GM18868 (cell line): ENCODE data around the gene DOCK2.

Experiments
- ATAC-seq: cut with Tn5 transposase; IDR thresholded peaks from one replicate; pipeline ENCODE4 v1.9.1; 2021; ENCODE audit warnings: mild to moderate bottlenecking, moderate library complexity; ENCODE audit not compliant: unreplicated experiment

DOCK2 gene

DNA sequence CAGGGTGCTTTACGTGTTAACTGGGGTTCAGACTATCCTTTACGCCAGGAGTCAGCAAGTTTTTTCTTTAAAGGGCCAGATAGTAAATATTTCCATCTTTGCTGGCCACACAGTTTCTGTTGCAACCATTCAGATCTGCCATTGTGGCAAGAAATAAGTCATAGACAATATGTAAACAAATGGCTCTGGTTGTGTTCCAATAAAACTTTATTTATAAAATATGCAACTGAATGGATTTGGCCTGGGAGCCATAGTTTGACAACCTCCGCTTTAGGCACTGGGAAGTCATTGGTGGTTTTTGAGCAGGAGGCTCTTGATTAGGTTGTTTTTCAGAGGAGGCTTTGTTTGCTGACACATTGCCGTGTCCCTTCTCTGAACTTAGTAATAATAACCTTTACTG lies 252.5 kb downstream of the DOCK2 start:
- ATAC-seq, result no peak

DNA sequence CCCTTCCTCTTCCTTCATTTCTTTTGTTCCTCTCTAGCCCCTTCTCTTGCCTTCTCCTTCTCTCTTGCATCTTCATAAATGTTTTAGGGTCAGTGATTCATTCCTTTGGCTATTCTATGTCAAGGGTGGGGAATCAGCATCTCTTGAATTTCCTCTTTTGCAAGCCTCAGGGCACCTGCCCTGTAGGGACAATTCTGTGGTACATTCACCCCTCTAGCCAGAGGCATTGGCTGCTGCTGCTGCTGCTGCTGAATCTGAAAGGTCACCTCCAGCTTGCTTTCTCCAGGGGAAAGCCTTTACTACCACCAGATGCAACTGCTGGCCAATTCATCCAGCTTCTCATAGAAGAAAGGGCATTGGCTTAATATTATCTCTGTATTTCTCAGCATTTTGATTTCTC lies 255.9 kb downstream of the DOCK2 start:
- ATAC-seq, result no peak

DNA sequence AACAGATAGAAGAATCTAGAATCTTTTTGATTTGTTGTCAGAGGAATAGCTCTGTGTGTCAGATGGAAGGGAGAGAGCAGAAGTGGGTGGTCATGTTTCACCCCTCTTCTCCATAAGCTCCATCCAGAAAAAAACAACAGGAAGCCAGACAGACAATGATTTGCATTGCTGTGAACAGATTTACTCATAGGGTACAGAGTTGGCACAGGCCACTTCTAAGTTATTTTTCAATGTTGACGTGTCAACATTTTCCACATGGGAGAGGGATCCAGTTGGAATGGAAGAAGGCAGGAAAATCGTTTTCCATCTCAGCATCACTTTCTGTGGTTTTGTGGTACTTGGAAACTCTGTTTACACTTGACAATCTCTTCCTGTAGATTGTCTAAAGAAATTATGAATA lies 256.5 kb downstream of the DOCK2 start:
- no peak for ATAC-seq

DNA sequence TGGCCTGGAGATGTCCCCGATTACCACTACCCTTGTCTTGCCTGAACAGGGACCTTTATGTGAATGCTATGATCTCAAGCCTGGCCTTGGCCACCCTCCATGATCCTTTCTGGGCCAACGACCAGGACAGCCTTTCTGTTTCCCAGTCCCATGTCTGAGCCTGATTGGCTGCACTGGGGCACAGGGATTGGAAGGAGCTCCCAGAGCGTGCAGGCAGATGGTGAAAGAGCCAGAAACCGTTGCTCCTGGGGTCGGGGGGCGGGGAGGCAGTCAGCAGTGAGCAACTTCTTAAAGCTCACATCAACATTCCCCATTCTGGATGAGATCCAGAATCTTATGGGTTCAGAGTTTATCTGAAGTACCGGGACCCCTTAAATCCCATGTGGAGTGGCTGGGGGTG lies 258.9 kb downstream of the DOCK2 start:
- ATAC-seq, result no peak

DNA sequence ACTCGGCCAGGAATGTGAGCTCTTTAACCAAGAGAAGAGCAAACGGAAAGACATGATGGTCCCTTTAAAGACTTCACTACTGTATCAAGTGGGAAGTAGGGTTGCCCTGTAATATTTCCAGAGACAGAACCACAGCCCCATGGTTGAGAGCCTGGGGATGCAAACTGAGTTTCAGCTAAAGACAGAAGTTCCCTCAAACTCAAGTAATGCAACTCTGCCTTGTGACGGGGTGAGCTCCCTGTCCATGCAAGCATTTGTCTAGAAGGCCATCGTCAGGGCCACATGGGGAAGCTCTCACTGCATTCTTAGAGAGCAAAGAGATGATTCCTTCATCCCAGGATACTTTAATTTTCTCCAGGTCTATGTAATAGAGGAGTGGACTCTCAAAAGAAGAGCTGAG lies 260.4 kb downstream of the DOCK2 start:
- ATAC-seq, result no peak

DNA sequence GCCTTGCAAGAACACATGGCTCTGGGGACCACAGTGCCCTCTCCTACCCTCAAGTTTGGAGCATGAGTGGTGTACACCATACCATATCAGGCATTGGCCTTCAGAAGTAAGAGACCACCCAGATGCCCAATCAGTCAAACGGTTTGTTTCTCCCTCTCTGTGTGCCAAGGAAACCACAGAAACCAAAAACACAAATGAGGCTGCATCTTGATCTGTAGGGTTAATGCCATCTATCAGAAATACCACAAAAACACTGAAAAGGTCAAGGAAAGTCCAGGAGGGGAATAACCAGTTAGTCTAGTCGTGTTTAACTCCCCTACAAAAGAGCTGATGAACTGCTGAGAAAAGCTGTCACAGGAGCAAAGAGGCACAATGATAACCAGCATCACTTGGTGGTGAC lies 264.8 kb downstream of the DOCK2 start:
- ATAC-seq, result peak; percentile 32

DNA sequence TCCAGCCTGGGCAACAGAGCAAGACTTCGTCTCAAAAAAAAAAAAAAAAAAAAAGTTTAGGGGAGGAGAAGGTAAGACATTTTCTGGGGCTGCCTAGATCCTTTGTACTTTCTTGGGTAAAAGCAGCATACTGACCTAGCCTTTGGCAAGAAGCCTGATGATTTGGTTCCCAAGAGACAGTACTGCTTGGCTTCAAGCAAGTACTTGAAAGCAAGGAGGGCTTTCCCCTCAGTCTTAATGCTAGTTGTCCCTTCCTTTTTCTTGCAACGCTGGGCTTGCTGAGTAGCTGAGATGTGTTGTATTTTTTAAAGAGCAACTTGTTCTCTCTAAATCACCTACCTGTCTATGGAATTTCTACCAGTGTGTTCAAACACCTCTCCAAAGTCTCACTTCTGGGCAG lies 267.0 kb downstream of the DOCK2 start:
- peak; percentile 65 for ATAC-seq

DNA sequence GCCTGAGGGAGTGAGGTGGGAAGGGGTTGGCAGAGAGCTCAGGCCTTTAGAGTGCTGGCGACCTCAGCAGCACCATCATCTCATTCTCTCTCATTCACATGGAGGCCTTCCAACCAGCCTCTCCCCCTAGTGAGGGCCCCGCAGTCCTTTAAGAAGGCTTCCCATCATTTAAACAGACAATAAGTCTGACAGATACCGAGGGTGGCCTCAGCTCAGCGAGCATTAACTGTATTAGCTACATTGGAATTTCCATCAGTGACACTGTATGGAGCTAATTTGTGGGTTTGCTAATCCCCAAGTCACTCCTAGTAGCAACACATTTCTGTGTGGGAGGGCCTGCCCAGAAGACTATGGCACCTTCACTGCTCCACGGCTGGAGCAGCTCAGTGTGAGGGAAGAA lies 267.4 kb downstream of the DOCK2 start:
- peak; percentile 20 for ATAC-seq

DNA sequence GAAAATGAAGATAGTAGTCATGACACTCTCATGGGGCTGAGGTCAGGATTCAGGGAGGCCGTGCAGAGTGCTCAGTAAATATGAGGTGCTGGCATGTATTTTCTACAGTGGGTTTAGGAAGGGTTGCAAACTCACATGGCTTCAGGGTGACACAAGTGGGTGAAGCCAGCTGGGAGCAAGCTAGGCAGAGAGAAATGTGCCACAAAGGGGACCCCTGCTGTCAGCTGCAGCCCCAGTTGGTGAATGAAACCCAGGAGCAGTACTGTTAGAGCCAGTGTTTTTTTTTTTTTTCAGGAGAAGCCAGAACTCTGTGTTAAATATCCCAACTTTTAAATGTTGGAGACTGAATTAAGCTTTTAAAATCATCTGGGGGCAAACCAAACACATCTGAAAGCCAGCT lies 267.9 kb downstream of the DOCK2 start:
- peak; percentile 29 for ATAC-seq

DNA sequence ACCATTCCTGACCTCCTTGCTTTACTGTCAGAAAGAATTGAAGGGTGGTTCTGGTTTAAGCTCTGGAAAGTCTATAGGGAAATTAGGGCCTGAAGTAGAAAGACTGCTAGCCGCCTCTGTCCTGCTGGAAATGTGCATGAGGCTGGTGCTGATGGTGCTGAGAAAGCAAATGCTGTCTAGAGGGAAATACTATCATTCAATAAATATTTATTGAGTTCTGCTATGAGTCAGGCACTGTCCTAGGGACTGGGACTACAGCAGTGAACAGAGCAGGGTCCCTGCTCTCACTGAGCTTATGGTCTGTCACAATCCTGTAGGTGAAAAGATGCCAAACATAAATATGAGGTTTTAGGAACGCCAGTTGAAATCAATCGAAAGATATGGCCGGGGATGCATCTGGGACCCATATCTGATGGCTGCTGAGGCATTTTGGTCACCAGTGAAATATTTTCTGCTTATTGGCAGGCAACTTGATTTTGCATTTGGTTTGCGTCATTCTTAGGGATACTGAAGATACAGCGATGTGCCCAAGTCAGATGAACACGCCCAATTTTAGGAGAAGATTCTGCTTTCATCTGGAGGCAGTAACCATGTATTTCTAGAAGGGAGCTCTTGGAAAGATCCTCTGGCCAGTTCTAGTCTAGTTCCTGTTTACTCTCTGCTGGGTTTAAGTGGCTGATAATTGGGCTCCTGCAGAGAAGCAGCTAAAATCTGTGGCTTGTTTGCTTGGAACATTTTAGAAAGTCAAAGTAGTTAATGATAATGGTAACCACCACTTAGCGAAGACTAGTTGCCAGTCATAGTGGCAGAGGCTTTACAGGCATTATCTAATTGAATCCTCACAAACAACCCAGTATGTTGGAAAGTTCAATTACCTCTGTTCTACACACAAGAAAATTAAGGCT lies 269.9 kb downstream of the DOCK2 start:
- ATAC-seq, result no peak

DNA sequence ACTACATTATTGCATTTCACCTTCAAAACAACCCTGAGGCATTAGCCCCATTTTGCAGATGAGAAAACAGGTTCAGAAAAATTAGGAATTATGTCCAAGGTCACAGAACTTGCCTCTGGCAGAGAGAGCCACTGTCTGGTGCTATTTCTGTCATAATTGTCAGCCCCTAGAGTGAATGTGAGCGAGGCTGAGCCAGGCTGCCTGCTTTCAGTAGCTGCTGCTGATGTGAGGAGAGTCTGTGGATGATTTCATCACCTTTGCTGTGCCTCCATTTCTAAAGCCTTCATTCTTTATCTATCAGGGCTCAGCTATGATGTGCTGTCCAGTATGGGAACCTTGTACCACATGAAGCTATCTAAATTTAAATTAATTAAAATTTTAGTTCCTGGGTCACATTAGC lies 271.8 kb downstream of the DOCK2 start:
- ATAC-seq, result no peak

DNA sequence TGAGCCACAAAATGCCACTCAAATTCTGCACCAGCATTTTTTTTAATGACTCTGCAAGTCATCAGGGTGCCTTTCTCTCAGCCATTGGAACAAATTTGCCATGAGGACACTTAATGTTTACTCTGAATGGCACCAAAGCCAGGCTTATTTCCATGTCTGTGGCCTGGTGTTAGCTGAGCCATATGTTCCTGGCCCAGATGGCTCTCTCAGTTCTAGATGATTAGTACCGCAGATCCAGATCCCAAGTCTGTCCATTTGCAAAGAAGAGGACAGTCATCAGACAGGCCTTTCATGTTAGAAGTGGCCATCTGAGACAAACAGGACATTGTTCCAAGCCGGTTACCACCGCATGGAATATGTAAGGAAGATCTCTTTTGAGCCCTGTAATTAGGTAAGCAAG lies 272.9 kb downstream of the DOCK2 start:
- ATAC-seq, result no peak

DNA sequence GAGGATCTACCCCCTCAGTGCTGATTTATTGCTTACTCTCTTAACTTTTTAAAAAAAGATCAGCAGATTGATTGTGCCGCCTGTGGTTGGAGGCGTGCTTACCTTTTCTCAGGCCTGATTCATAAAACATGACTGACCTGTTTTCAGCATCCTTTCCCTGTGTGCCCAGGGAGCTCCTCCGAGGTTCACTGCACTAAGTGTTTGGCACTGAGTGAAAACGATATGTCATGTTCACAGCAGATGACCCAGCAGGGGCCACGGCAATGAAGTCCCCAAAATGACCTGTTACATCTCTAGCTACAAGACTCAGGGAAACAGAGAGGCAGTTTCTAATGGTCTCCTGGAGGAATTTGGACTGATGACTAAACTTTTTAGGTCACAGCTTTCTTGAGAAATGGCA lies 273.3 kb downstream of the DOCK2 start:
- no peak for ATAC-seq

DNA sequence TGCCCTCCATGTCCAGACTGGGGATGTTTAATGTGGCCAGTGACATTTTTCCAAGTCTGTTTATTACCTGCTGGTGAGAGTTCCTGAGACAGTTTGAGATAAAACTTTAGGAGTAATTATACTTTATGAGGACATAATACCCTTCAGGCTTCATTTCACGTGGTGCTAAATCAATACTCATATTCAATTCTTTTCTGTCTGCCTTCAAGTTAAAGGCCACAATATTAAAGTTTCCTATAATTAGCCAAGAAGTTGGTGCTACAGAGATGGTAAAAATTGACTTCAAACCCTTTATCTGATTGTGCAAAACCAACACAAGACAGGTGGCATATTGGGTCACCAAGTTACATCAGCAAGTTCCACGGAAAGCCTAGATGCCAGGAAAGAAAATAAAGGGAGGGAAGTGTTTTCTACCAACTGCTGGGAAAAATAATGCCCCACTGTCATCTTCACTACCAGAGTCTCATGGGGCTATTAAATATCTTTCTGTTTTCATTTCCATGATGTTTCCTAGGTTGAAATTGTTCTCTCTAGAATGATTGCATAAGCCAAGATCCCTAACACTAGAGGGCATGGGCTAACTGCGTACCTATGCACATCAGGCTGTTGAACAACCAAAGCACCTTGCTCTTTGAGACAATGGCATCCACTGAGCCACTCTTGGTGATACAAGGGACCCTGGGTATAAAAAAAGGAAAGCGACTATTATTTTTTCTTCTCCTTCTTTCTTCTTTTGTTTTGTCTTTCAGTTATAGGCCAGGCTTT lies 274.6 kb downstream of the DOCK2 start:
- no peak for ATAC-seq

DNA sequence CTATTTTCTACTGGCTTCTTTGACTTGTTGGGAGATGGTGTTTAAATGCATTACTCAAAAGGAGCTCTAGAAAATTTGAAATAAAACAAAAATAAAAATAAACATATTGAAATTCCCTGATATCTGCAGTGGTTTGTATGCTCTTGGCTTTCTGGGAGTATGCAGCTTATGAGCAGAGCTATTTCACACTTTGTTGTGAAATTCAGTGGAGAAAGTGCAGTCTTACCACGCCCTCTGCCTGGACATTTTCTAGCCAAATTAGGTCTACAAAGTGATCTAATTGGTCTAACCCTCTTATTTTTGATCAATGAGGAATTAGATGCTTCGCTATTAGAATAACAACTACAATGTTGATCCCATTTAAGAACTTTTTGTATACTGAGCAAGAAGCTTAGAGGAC lies 276.4 kb downstream of the DOCK2 start:
- ATAC-seq, result no peak

DNA sequence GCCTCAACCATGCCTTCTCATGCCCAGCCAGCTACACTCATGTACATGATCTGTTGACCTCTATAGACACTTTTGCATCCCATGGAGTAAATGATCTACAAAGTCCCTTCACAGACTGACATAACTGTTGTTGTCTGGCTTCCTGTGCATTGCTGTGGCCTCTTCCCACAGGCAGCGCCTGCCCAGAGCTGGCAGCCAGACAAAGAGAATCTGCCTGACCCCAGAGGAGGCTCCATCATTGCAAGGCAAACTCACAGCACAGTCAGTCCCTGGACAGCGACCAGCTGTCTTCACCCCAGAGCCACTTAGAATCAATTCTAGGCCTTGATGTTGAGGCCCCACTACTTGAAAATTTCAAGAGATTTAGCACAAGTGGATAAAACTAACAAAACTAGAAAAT lies 277.7 kb downstream of the DOCK2 start:
- no peak for ATAC-seq

DNA sequence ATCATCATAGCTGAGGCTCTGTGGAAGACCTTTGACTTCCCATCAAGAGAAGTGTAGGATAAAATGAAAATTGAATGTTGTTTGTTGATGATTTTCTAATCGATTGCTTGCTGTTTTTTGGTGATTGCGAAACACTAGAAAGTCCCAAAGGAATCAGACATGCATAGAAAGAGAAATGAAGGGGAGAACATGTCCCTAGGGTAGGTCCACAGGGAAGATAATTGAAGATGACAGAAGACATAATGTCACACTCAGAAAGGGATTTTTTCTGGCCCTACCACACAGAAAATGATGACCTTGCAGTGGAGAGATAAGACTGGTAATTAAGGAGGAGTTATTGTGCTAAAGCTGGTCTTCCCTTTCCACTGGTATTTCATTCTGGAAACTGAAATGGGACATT lies 280.4 kb downstream of the DOCK2 start:
- ATAC-seq, result no peak

DNA sequence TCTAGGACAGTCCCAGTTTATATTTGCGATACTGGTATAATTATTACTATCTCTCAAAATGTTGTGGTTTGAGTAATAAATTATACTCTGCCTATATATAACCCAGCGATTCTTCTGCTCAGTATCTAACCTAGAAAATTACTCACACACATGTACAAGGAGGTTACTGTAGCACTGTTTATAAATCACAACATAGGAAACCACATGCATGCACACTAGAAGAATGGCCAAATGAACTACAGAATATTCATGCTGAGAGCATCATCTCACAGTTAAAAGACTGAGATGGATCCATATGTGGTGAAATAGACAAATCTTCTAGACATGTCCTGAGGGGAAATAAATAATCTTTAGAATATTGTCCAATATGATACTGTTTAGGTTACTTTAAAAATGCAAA lies 281.2 kb downstream of the DOCK2 start:
- no peak for ATAC-seq

DNA sequence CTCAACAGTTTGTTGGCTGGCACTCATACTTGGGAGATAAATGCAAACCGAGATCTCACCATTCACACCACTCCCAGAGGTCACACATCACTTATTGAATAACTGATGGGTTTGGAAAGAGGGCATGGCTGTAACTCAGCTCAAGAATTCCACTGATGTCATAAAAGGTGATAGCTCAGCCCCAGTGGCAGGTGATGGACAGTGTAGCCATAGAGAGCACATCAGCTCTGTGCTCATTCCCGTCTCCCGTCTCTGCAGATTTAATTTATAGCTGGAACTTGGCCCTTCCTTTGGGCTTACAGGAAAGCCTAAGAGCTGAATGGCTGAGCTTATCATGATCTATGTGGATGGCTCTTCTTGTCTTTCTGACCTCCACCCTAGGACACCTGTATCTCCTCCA lies 283.4 kb downstream of the DOCK2 start:
- ATAC-seq, result no peak

DNA sequence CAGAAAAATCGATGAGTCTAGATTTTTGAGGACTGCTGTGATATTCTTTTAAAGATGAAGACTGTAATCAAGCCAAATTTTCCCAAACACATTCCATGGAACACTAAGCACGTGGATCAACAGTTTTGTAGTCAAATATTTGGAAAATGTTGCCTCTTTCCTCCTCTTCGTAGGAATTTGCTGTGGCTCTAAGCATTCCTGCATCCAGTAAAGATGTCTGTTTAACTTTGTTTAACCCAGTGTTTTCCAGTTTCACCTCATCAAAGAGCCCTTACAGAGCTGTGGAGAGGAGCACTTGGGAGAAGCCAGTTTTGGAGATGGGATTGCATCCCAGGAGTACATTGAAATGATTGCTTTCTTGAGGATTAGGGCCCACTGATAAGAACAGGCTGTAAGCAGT lies 284.3 kb downstream of the DOCK2 start:
- ATAC-seq, result no peak

DNA sequence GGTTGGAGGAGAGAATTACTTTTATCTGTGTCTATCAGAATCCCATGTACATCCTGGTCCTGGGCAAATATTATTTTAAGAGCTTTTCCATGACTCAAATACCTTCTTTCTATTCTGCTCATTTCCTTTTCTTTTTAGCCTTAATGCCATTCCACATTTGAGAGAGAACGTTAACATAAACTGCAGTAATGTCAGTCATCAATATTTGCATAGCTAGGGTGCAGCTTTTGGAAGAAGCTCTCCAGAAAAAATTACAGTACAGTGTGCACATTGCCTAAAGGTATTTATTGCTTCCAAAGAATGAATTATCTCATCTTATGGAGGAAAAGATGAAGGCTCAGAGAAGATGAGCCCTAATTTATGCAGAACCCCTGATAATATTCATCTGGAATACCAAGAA lies 284.9 kb downstream of the DOCK2 start:
- ATAC-seq, result no peak

DNA sequence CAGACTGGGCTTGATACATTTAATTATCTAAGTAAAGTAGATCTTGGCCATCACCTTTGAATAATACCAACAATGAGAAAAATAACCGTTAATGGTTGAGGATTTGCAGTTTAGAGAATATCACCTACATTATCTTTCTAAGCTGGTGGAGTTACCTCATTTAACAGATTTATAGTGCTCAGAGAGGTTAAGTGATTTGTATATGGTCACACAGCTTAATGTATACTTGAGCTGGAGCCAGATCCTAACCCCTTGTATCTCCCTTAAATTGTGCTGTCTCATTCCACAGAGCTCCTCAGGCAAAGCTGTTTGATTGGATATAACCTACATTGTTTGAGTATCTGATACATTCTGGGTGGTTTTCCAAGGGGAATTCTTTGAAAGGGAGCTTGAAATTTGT lies 285.4 kb downstream of the DOCK2 start:
- no peak for ATAC-seq
